Endothelial cell of hepatic sinusoid (primary cell): ENCODE data around the gene IL17REL.
"Not testable (repeated sequence)": the region's sequence is repeated elsewhere in the genome, so short reads cannot be mapped to it uniquely, and the experiment has no call there.

Source experiments
- in situ Hi-C: cut with HindIII; loops from 2 replicates; pipeline ENCODE4 v1.10.0; 2017; ENCODE audit warnings: low sequenced_read_pairs

The IL17REL gene

DNA sequence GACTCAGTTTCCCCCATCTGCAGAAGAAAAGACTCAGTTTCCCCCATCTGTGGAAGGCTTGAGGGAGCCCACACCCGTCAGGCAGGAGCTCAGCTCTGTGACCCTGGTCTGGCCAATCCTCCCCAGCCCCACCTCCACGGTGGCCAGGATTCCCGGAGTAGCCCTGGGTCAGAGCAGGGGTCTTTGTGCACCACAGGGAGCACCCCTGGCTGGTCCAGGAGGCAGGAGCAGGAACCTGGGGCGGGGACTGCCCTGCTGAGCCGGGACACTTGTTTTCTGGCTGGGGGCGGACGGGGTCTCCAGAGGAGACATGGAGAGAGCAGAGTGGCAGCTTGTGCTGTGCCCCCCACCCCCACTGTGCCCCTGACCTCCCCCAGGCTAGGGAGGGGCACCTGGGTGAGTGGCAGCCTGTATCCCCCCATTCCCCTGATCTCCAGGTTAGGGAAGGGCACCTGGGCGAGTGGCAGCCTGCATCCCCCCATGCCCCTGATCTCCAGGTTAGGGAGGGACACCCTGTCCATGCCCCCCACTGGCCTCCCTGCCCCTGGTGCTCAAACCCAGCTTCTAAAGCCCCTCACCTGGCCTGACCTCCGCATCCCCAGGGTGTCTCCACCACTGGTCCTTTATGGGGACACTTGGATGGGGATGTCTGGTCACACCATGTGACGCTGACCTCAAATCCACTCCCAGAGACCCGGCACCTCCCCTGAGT lies 18.8 kb downstream of the IL17REL start:
- in situ Hi-C loops, result no loop called here

DNA sequence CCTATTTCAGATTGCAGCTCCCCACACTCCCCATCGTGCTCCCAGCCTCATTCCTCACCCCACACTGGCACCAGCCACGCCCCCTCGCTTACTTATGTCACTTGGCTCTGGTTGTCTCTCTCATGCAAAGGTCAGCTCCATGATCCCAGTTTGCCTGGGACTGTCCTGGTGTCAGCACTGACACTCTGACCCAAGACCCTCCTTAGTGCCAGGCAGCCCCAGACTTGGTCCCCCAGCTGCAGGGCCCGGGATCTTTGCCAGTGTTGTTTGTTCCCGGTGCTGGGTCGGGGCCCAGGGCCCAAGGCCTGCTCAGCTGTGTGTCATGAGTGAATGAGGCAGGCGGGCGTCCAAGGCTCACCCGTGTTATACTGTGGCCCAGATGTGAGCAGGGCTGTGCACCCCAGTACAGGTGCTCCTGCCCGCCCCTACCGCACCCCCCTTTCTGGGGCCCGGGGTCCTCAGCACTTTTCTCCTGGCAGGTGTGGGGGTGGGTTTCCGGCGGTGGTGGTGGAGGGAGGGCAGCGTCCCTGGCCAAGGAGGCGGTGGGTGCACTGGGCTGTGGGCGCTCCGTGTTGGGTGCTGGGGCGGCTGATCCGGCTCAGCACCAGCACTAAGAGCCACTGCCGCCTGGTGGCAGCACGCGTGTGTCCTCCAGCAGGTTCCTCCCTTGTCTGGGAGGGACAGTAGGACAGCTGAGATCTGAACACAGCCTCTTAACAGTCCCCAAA lies 19.5 kb downstream of the IL17REL start:
- in situ Hi-C loops, result no loop called here

- in situ Hi-C loops, result no loop called here
Observed at GRCh38 chr22:49991907-49992533, 20.5 kb downstream of the IL17REL start.

DNA sequence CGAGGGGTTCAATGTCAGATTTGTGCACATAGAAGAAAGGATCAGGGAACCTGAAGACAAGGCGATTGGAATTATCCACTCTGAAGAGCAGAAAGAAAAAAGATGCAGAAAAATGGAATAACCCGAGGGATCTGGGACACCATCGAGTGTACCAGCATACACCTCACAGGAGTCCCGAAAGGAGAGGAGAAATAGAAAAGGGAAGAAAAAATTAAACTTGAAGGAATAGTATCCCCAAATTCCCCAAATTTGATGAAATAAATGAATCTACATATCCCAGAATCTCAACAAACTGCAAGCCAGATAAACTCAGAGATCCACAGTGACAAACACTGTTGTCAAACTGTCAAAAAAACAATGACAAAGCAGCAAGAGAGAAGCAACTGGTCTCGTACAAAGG lies 21.4 kb downstream of the IL17REL start:
- in situ Hi-C loops, result no loop called here

GRCh38 chr22:49989826-49990225 lies 22.7 kb downstream of the IL17REL start:
- in situ Hi-C loops, result not testable (repeated sequence)

- in situ Hi-C loops, result no loop called here
Observed at GRCh38 chr22:49986325-49986724, 26.2 kb downstream of the IL17REL start.

DNA sequence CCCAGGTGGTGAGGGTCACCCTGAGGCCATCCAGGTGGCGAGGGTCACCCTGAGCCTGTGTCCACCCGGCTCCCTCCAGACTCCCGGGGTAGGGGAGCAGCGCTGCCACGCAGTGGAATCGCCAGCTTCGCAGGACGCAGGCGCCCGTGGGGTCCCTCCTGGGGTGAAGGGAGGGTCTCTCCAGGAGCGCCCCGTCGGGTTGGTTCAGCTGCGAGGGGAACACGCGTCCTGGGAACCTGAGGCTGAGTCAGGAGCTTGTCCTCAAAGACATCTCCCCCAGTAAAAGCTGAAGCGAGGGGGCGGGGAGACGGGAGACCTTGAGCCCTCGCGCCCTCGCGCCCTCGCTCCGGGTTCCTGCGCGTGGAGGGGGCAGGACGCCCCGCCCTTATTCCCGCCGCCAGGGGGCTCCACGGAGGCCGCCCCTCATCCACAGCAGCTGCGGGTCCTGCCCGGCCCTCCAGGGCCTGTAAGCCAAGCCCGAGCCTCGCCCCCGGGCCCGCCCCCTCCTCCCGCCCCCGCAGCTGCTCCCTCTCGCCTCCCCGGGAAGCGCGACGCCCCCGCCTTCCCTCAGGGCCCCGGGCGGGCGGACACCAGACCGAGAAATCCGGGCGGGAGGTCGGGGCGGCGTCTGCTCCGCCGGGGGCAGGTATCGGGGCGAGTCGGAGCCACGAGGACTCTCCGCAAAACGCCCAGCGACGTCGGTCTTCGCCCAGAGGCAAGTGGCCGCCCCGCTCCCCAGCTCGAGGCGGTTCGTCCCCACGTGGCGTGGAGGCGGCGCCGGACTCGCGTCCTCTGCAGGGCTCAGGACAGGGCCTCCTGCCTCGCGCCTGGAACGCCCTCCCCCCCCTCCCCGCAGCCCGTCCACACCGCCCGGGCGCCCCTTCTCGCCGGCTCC lies 29.2 kb downstream of the IL17REL start:
- in situ Hi-C loops, result no loop called here

DNA sequence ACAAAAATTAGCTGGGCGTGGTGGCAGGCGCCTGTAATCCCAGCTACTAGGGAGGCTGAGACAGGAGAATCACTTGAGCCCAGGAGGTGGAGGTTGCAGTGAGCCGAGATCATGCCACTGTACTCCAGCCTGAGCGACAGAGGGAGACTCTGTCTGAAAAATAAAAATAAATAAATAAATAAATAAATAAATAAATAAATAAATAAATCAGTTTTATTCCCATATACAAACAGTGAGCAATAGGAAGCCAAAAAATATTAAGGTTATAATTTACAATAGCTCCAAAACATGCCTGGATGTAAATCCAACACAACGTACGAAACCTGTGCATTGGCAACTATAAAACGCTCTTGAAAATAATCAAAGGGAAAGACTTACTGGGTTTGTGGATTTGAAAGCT lies 30.8 kb downstream of the IL17REL start:
- in situ Hi-C loops, result not testable (repeated sequence)

GRCh38 chr22:49979587-49980264 lies 32.8 kb downstream of the IL17REL start:
- in situ Hi-C loops, result no loop called here

DNA sequence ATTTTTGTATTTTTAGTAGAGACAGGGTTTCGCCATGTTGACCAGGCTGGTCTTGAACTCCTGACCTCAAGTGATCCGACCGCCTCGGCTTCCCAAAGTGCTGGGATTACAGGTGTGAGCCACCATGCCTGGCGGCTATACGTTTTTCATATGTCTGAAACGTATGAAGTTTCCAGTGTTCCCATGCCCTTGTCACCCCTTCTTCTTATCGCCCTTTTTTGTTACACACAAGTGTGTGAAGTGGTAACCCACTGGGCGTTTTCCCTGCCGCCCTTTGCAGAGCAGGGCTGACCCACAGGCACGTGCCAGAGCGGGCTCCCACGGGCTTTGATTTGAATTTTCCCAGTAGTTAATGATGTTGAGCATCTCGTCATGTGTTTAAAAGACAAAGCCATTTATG lies 35.0 kb downstream of the IL17REL start:
- in situ Hi-C loops, result no loop called here

GRCh38 chr22:49976439-49977175 lies 36.0 kb downstream of the IL17REL start:
- in situ Hi-C loops, result no loop called here

GRCh38 chr22:49975543-49976389 lies 36.8 kb downstream of the IL17REL start:
- in situ Hi-C loops, result no loop called here

- in situ Hi-C loops, result no loop called here
Observed at GRCh38 chr22:49973018-49973961, 39.3 kb downstream of the IL17REL start.

DNA sequence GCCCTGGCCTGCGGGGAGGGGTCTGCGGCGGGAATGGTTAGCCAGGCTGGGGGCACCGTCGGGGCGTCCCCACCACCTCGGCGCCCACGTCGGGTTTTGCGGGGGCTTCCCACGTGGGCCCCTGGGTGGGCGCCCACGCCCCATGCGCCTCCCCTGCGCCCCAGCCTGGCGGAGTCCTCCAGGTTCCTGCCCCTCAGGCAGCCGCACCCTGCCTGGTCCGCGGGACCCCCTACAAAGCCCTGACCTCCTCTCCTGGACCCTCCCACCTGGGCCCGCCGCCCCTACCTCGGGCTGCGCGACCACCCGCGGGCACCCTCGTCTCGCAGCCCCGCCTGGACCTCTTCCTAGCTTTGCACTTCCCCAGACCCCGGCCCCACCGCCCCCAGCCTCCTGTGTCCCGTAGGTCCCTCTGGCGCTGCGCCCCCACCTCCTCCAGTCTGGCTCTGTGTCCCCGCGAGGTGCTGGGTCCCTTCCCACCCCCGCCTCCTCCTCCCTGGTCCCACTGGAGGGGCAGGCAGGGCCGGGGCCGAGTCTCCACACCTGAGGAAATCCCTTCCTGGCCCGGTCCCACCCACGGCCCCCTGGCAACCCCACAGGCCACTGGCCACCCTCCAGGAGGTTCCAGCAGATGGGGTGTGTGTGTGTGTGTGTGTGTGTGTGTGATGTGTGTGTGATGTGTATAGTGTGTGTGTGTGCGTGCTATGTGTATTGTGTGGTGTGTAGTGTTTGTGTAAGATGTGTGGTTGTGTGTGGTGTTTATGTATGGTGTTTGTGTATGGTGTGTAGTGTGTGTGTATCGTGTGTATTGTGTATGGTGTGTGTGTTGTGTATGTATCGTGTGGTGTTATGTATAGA lies 40.2 kb downstream of the IL17REL start:
- in situ Hi-C loops, result no loop called here

GRCh38 chr22:49971232-49972162 lies 41.1 kb downstream of the IL17REL start:
- in situ Hi-C loops, result no loop called here
